ENCODE data around the gene CFAP53. TPM values are rescaled to one million over a fixed set of nuclear protein-coding genes. Genes with fewer than 3 reads are reported as not detected.
A peak's percentile ranks its signal among the peaks of the same experiment; 100 is the strongest.

Gene CFAP53
- total and polyA plus RNA-seq, 2 of the 13 experiments (the other 11 are each of a cell fraction or from before 2014, with no cell fraction given), result 0.05 to 0.07 TPM

GRCh38 chr18:50307400-50307737 lies 41.1 kb upstream of the CFAP53 start:
- Histone ChIP-seq H4K20me1 (ENCODE audit: insufficient read depth, low read length) (no peaks in the 10 kb centered on the region), H3K9me3 (ENCODE audit: low read length) (peaks cover 7% of the 10 kb centered on the region), H3K4me3 (replicated peaks in 1 of 3; ENCODE audit: insufficient read depth in 1 of 3, low read depth in 2 of 3, low read length in 3 of 3) (peak overlapping the region; percentile 46 to 75 (median 71)), H3K9ac (ENCODE audit: insufficient read depth, low read depth, low read length) (peak overlapping the region; percentile 43), H3K36me3 (replicated peaks in 1 of 2; ENCODE audit: control insufficient read depth in 1 of 2, insufficient read depth in 2 of 2, low read length in 2 of 2) (no peaks in the 10 kb centered on the region), H3K27me3 (ENCODE audit: control insufficient read depth in 1 of 2, insufficient read depth in 2 of 2, low read length in 2 of 2) (no peaks in the 10 kb centered on the region), H3K79me2 (ENCODE audit: insufficient read depth, low read length) (no peaks in the 10 kb centered on the region), H3K4me1 (ENCODE audit: insufficient read depth, low read length) (peaks cover 31% of the 10 kb centered on the region), H3K27ac (ENCODE audit: extremely low read length, insufficient read depth, low read length) (no peak overlapping the region), H3K4me2 (ENCODE audit: low read depth, low read length) (peak overlapping the region; percentile 96), H2AFZ (ENCODE audit: low read length) (peak overlapping the region; percentile 64)
- ATAC-seq (peak; percentile 21; the same call in 2 of the 3 replicates), FAIRE-seq (no peak), DNase-seq (ENCODE audit: low spot score) (no peak)
- 7% methylated on average over 6 of the region's 8 CpGs for WGBS (ENCODE audit: low lambda C conversion rate)
- no peak for TF ChIP-seq CENPBD1 (CRISPR knock-in tag; IDR thresholded peaks at IDR 0.05; ENCODE audit: borderline replicate concordance, low read depth)
- no peak for TF ChIP-seq NR2F1 (CRISPR knock-in tag; IDR thresholded peaks at IDR 0.05)
- no peak for TF ChIP-seq SAFB2 (CRISPR knock-in tag; IDR thresholded peaks at IDR 0.05; ENCODE audit: borderline replicate concordance, low read depth)
- TF ChIP-seq NPAS2 (CRISPR knock-in tag; IDR thresholded peaks at IDR 0.05; ENCODE audit: borderline replicate concordance), result no peak
- no peak for TF ChIP-seq CHD4 (IDR thresholded peaks at IDR 0.05; ENCODE audit: borderline replicate concordance, low read length)
- no peak for TF ChIP-seq ZFYVE20 (CRISPR knock-in tag; IDR thresholded peaks at IDR 0.05; ENCODE audit: borderline replicate concordance, low read depth)
- no peak for TF ChIP-seq HOXA5 (CRISPR knock-in tag; IDR thresholded peaks at IDR 0.05)
- TF ChIP-seq MED1 (CRISPR knock-in tag; IDR thresholded peaks at IDR 0.05), result no peak
- no peak for TF ChIP-seq ZNF207 (IDR thresholded peaks at IDR 0.05; ENCODE audit: borderline replicate concordance)
- no peak for TF ChIP-seq ZNF709 (CRISPR knock-in tag; IDR thresholded peaks at IDR 0.05)
- no peak for TF ChIP-seq MTERF4 (CRISPR knock-in tag; IDR thresholded peaks at IDR 0.05)
- no peak for TF ChIP-seq ZBTB43 (CRISPR knock-in tag; conservative IDR thresholded peaks at IDR 0.05)
- no peak for TF ChIP-seq ZSCAN12 (CRISPR knock-in tag; IDR thresholded peaks at IDR 0.05)
- TF ChIP-seq CTCF (CRISPR knock-in tag; IDR thresholded peaks at IDR 0.05), result no peak
- TF ChIP-seq CSRNP2 (CRISPR knock-in tag; conservative IDR thresholded peaks at IDR 0.05; ENCODE audit: low read depth), result no peak
- no TSS peak for BruUV-seq (replicated peaks)
- ChIA-PET POLR2A (interaction anchor here (1.1 to 3.5 kb wide), 3 partner anchors 25 to 67 kb away, joined by 4 to 15 read pairs (median 10); partner anchors contain the start of genes MBD1 and SKA1), CTCF (ENCODE audit: low intra/inter-chr PET ratio, low total read pairs) (no interaction called here)
- intact Hi-C loops (cut with micrococcal nuclease; ENCODE audit: unreplicated experiment) (loop anchor here (2.0 to 5.0 kb wide), 2 partner anchors 19 to 50 kb away; no protein-coding TSS in a partner anchor), in situ Hi-C loops (cut with HindIII; ENCODE audit: extremely low pct_ligation_motif_present, low pct_unique_long_range_greater_than_20kb) (no loop called here)
